Activated CD4-positive, alpha-beta memory T cell treated with anti-CD3 and anti-CD28 coated beads, Interleukin-2, amount 10 ng/mL, durations not matched to agents 7 days and 5 days (primary cell): ENCODE results near the gene CTNNA3. TPM values are rescaled to one million over a fixed set of nuclear protein-coding genes. Genes with fewer than 3 reads are reported as not detected.

ENCODE experiments used
- CTCF ChIA-PET: fragments of 350-600 bp; sonication (Branson Sonifier 250); formaldehyde crosslinking; loops from one replicate; lab custom pipeline; 2021; ENCODE audit warnings: antibody characterized with exemption, inconsistent platforms; lab: Charles Lee
- POLR2A ChIA-PET: fragments of 350-600 bp; sonication (Branson Sonifier 250); formaldehyde crosslinking; loops from one replicate; lab custom pipeline; 2021; ENCODE audit warnings: antibody characterized with exemption; lab: Charles Lee
- DNase-seq: peaks from one replicate; pipeline ENCODE4 v3.0.0-alpha.2; 2020
- H3K27ac Mint-ChIP-seq: one replicate; pipeline ENCODE4 v1.8.0; 2021; ENCODE audit warnings: mild to moderate bottlenecking, mixed read lengths
- H3K27me3 Mint-ChIP-seq: one replicate; pipeline ENCODE4 v1.8.0; 2021; ENCODE audit warnings: mixed read lengths
- H3K36me3 Mint-ChIP-seq: one replicate; pipeline ENCODE4 v1.8.0; 2021; ENCODE audit warnings: low read depth, mixed read lengths
- H3K4me1 Mint-ChIP-seq: one replicate; pipeline ENCODE4 v1.8.0; 2021; ENCODE audit warnings: mixed read lengths
- H3K4me3 Mint-ChIP-seq: one replicate; pipeline ENCODE4 v1.8.0; 2021; ENCODE audit warnings: mild to moderate bottlenecking, mixed read lengths
- H3K9me3 Mint-ChIP-seq: one replicate; pipeline ENCODE4 v1.8.0; 2021; ENCODE audit warnings: mixed read lengths
- total RNA-seq, 2 experiments: library from RNA; stranded (reverse); gene quantifications; one replicate each; pipeline ENCODE4 v1.2.3, GENCODE V29; 2021

CTNNA3 gene
- total RNA-seq, 2 experiments from 2014 or later: 0.78 TPM; not detected in 1

- no peak overlapping the region for H3K27ac Mint-ChIP-seq
- no peaks in the 10 kb centered on the region for H3K36me3 Mint-ChIP-seq
- ChIA-PET CTCF (interaction anchor here (0.9 kb wide), 1 partner anchor 19 kb away, joined by 3 read pairs; no protein-coding TSS in a partner anchor), POLR2A (no interaction called here)
- H3K27me3 Mint-ChIP-seq: no peaks in the 10 kb centered on the region
- no peak overlapping the region for H3K4me3 Mint-ChIP-seq
- DNase-seq: no peak
- H3K4me1 Mint-ChIP-seq: no peaks in the 10 kb centered on the region
- peaks cover 9% of the 10 kb centered on the region for H3K9me3 Mint-ChIP-seq
These were observed 368.1 kb downstream of the CTNNA3 start for GRCh38 chr10:67327626-67328535.

GRCh38 chr10:67319976-67320375 is 376.0 kb downstream of the CTNNA3 start:
- Mint-ChIP-seq H3K36me3 (no peaks in the 10 kb centered on the region), H3K27me3 (no peaks in the 10 kb centered on the region), H3K27ac (no peak overlapping the region), H3K4me3 (no peak overlapping the region), H3K4me1 (no peaks in the 10 kb centered on the region), H3K9me3 (peaks cover 7% of the 10 kb centered on the region)
- DNase-seq: no peak
- ChIA-PET POLR2A (no interaction called here), CTCF (interaction anchor here (0.7 kb wide), 1 partner anchor 14 kb away, joined by 3 read pairs; no protein-coding TSS in a partner anchor)

GRCh38 chr10:67308912-67309311 is 387.1 kb downstream of the CTNNA3 start:
- no peaks in the 10 kb centered on the region for H3K27me3 Mint-ChIP-seq
- H3K36me3 Mint-ChIP-seq: no peaks in the 10 kb centered on the region
- ChIA-PET CTCF (no interaction called here), POLR2A (no interaction called here)
- no peak overlapping the region for H3K4me3 Mint-ChIP-seq
- no peaks in the 10 kb centered on the region for H3K4me1 Mint-ChIP-seq
- DNase-seq: no peak
- H3K9me3 Mint-ChIP-seq: no peaks in the 10 kb centered on the region
- no peak overlapping the region for H3K27ac Mint-ChIP-seq

- H3K27me3 Mint-ChIP-seq: no peaks in the 10 kb centered on the region
These were observed 389.3 kb downstream of the CTNNA3 start for GRCh38 chr10:67306588-67307205.

GRCh38 chr10:67302701-67303100 is 393.3 kb downstream of the CTNNA3 start:
- CTCF ChIA-PET: no interaction called here

More at GRCh38 chr10:67306588-67307205, 389.3 kb downstream of the CTNNA3 start:
- ChIA-PET POLR2A (no interaction called here), CTCF (interaction anchor here (0.5 to 1.7 kb wide), 3 partner anchors 13 to 96 kb away, joined by 3 read pairs; no protein-coding TSS in a partner anchor)
- Mint-ChIP-seq H3K4me3 (no peak overlapping the region), H3K9me3 (no peaks in the 10 kb centered on the region), H3K27ac (no peak overlapping the region), H3K36me3 (no peaks in the 10 kb centered on the region), H3K4me1 (no peaks in the 10 kb centered on the region)
- no peak for DNase-seq

GRCh38 chr10:67299761-67300160 is 396.2 kb downstream of the CTNNA3 start:
- H3K4me1 Mint-ChIP-seq: no peaks in the 10 kb centered on the region
- no peaks in the 10 kb centered on the region for H3K36me3 Mint-ChIP-seq
- no peak for DNase-seq
- H3K9me3 Mint-ChIP-seq: no peaks in the 10 kb centered on the region
- H3K4me3 Mint-ChIP-seq: no peak overlapping the region
- POLR2A ChIA-PET: no interaction called here
- H3K27me3 Mint-ChIP-seq: no peaks in the 10 kb centered on the region
- CTCF ChIA-PET: no interaction called here
- no peak overlapping the region for H3K27ac Mint-ChIP-seq

More at GRCh38 chr10:67302701-67303100, 393.3 kb downstream of the CTNNA3 start:
- H3K27ac Mint-ChIP-seq: no peak overlapping the region
- no peaks in the 10 kb centered on the region for H3K9me3 Mint-ChIP-seq
- no peaks in the 10 kb centered on the region for H3K4me1 Mint-ChIP-seq
- no peak overlapping the region for H3K4me3 Mint-ChIP-seq
- no peak for DNase-seq
- H3K36me3 Mint-ChIP-seq: no peaks in the 10 kb centered on the region
- POLR2A ChIA-PET: no interaction called here
- H3K27me3 Mint-ChIP-seq: no peaks in the 10 kb centered on the region

- Mint-ChIP-seq H3K36me3 (no peaks in the 10 kb centered on the region), H3K4me1 (no peaks in the 10 kb centered on the region), H3K27ac (no peak overlapping the region), H3K9me3 (no peaks in the 10 kb centered on the region), H3K27me3 (no peaks in the 10 kb centered on the region), H3K4me3 (no peak overlapping the region)
- DNase-seq: no peak
- ChIA-PET POLR2A (no interaction called here), CTCF (no interaction called here)
These were observed 398.3 kb downstream of the CTNNA3 start for GRCh38 chr10:67297637-67298181.

GRCh38 chr10:67296926-67297325 is 399.1 kb downstream of the CTNNA3 start:
- no peak for DNase-seq
- Mint-ChIP-seq H3K27ac (no peak overlapping the region), H3K36me3 (no peaks in the 10 kb centered on the region), H3K27me3 (no peaks in the 10 kb centered on the region), H3K9me3 (no peaks in the 10 kb centered on the region), H3K4me1 (no peaks in the 10 kb centered on the region), H3K4me3 (no peak overlapping the region)
- CTCF ChIA-PET: no interaction called here
- POLR2A ChIA-PET: no interaction called here

GRCh38 chr10:67288688-67289410 is 407.1 kb downstream of the CTNNA3 start:
- CTCF ChIA-PET: no interaction called here
- Mint-ChIP-seq H3K4me1 (no peaks in the 10 kb centered on the region), H3K27ac (no peak overlapping the region), H3K9me3 (no peaks in the 10 kb centered on the region), H3K4me3 (no peak overlapping the region), H3K27me3 (no peaks in the 10 kb centered on the region), H3K36me3 (no peaks in the 10 kb centered on the region)
- DNase-seq: no peak
- POLR2A ChIA-PET: no interaction called here

GRCh38 chr10:67284589-67284988 is 411.4 kb downstream of the CTNNA3 start:
- H3K27ac Mint-ChIP-seq: no peak overlapping the region
- CTCF ChIA-PET: no interaction called here
- POLR2A ChIA-PET: no interaction called here
- no peak overlapping the region for H3K4me3 Mint-ChIP-seq
- H3K27me3 Mint-ChIP-seq: no peaks in the 10 kb centered on the region
- no peak for DNase-seq
- no peaks in the 10 kb centered on the region for H3K9me3 Mint-ChIP-seq
- H3K36me3 Mint-ChIP-seq: no peaks in the 10 kb centered on the region
- no peaks in the 10 kb centered on the region for H3K4me1 Mint-ChIP-seq

- no peak for DNase-seq
- H3K9me3 Mint-ChIP-seq: no peaks in the 10 kb centered on the region
- no peaks in the 10 kb centered on the region for H3K4me1 Mint-ChIP-seq
- CTCF ChIA-PET: no interaction called here
- no peak overlapping the region for H3K4me3 Mint-ChIP-seq
- H3K36me3 Mint-ChIP-seq: no peaks in the 10 kb centered on the region
- no peaks in the 10 kb centered on the region for H3K27me3 Mint-ChIP-seq
- no peak overlapping the region for H3K27ac Mint-ChIP-seq
- POLR2A ChIA-PET: no interaction called here
These were observed 413.1 kb downstream of the CTNNA3 start for GRCh38 chr10:67282871-67283270.

- POLR2A ChIA-PET: no interaction called here
- Mint-ChIP-seq H3K9me3 (no peaks in the 10 kb centered on the region), H3K4me3 (no peak overlapping the region), H3K36me3 (no peaks in the 10 kb centered on the region), H3K27ac (no peak overlapping the region), H3K4me1 (no peaks in the 10 kb centered on the region), H3K27me3 (no peaks in the 10 kb centered on the region)
- no peak for DNase-seq
- CTCF ChIA-PET: no interaction called here
These were observed 415.6 kb downstream of the CTNNA3 start for GRCh38 chr10:67280405-67280804.

GRCh38 chr10:67277402-67277801 is 418.6 kb downstream of the CTNNA3 start:
- H3K36me3 Mint-ChIP-seq: no peaks in the 10 kb centered on the region
- DNase-seq: no peak
- H3K4me1 Mint-ChIP-seq: no peaks in the 10 kb centered on the region
- POLR2A ChIA-PET: no interaction called here
- no peaks in the 10 kb centered on the region for H3K9me3 Mint-ChIP-seq
- H3K27me3 Mint-ChIP-seq: no peaks in the 10 kb centered on the region
- H3K4me3 Mint-ChIP-seq: no peak overlapping the region
- CTCF ChIA-PET: no interaction called here
- no peak overlapping the region for H3K27ac Mint-ChIP-seq
